HL-60/S4 treated with retinoic acid at 250 ng/mL for 4 days and 3 days (cell line): Measurements from ENCODE around the gene MATN3.

Experiments
- in situ Hi-C: fragments of 300-500 bp; cut with MboI; formaldehyde crosslinking; loops from 2 replicates; pipeline ENCODE4 v1.7.0; 2022; ENCODE audit warnings: low sequenced_read_pairs

The MATN3 gene

DNA sequence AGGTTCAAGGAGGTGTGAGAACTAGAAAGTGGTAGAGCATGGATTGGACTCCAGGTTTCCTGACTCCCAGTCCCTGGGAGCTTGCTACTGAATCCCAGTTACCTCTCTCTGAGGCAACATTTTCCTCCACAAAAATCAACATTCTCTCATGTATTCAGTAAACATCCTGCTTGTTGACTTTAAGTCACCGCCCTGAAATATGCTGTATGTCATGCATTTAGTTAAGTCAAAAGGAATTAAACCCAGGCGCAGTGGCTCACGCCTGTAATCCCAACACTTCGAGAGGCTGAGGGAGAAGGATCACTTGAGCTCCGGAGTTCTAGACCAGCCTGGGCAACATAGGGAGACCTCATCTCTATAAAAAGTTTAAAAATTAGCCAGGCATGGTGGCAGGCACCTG, 3.8 kb downstream of the MATN3 start:
- in situ Hi-C loops = no loop called here

DNA sequence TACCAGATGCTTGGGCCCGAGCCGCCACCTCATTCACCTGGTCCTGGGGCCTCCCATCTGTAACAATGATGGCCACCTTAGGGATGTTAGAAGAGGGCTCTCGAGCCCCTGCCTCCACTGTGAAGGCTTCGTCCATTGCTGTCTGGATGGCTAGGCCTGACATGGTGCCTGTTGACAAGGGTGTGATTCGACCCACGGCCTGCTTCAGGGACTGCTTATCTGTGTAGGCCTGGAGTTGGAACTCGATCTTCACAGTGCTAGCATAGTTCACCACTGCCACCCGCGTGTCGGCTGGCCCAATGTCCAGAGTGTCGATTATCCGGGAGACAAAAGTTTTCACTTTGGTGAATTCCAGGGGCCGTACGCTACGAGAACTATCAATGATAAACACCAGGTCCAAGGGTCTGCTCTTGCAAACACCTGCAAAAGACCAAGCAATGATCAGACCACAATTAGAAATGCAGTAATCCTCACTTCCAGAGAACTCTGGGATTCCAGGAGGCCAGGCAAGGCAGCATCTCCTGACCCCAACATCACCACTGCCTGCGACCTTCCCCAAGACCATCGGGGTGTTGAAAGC, 6.5 kb downstream of the MATN3 start:
- in situ Hi-C loops = no loop called here

DNA sequence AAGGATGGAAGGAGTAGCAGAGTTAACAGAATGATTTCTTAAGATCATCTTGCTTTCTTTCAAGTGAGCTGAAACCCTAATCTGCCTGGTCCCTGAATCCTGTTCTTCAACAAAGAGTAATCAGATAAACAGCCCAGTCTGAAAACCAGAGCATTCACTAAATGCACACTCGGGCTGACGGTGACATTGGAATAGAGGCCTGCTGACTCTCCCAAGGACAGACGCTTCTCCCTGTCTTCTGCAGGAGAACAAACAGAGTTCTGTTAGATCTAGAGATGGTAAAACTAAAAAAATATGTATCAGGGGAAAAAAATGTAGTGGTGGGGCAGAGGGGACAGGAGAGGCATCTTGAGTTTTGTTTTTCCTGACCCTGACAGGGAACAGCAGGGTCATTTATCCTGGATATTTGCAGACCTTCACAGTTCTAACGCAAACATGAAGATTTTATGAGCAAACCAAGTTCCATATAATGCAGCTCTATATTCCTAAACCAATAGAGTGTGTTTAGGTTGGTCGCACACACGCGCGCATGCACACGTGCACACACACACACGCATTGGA, 7.3 kb downstream of the MATN3 start:
- in situ Hi-C loops = no loop called here

DNA sequence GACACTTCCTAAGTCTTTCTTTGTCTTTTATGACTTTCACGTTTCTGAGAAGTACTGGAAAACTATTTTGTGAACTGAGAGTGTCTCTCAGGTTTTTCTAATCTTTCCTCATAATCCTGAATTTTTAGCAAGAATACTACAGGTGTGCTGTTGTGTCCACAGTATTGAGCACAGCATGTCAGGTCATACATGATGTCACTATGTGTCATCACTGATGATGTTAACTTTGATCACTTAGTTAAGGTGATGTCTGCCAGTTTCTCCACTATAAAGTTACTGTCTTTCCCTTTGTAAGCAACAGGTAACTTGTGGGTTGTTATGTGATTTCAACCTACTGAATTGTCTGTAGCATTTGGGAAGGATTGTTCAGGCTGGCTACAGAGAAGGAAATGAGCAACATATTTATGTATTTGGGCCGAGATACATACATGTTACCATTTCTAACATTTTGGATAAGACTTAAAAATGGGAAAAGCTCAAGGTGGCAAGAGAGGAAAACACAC, 11.1 kb downstream of the MATN3 start:
- in situ Hi-C loops = no loop called here

DNA sequence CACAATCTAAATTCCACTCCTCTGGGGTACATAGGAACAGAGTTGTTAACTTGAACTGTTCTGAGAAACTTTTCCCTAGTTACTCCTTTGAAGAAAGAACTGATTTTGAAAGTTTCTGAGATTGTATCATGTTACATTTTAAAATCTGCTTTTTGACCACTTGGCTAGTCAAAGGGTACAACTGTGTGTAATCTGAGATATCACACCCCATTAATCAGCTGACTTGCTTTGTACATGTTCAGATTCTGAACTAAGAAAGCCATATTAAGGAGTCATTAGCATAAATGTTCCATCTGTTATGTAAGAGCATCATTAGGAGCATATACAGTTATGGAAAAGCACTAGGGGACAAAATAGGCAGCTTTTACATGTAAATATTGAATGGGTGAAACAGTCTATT, 18.7 kb downstream of the MATN3 start:
- in situ Hi-C loops = no loop called here

DNA sequence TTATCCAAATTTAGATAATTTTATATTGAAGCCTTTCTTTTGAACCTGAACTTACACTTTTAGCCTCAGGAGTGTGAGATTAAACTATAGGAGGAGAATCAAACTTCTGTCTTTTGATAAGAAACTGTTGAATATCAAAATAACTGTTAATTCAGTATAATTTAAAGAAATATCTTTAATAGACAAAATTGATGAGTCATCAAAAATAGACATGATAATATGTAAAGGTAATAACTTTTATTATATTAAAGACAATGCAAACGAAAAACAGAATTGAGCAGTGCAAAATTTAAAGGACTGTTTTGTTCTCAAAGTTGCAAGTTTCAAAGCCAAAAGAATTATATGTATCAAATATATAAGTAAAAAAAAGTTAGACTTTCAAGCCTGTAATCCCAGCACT, 20.6 kb downstream of the MATN3 start:
- in situ Hi-C loops = no loop called here

DNA sequence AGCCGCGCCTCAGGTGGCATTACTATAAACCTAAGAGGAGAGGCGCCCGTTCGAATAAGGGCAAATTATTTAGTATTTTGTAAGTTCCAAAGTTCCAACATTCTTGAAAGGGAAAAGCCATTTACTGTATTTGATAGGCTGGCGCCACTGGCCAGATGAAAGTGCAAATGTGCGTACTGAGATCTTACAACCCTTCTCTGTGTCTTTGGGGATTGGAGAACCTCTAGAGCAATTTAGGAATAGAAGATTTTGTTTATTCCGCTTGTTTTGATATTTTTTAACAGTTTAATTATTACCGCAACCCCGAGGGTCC, 22.1 kb downstream of the MATN3 start:
- in situ Hi-C loops = no loop called here

DNA sequence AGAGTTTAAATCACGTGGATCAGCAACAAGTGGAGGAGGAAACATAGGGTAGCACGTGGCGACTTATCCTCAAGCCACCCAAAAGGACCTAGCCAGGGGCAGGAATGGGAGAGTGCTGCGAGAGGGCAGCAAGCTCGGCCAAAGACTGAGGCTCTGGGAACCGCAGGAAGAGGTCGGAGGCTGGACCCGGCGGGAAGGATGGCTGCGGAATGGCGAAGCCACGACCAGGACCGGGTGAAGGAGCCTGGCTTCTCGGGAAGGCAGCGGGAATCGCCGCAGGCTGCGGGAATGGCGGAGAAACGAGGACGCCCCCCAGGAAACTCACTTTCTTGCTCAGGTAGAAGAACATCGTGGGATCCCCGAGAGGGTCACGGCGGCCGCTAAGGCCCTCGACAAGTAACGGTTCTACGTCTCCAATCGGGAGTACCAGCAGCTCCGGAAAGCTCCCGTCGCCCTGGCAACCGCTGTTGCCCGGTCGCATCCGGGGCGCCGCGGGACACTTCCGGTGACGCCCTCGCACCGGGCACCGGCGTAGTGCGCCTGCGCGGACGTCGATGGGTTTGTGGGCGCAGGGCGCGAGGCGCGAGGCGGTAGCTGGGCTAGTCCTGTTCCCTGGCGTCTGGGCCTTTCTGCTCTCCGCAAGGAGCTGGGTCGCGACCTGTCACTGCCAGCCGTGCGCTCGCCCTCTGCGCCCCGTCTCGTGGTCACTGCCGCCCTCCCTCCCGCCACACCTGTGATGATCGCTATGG, 22.6 kb downstream of the MATN3 start, which contains the start of gene WDR35:
Gene WDR35 (minus strand): TSS at position 439 of the 749 bp plus-strand sequence. CDS start 90 bp downstream, at position 349.
- in situ Hi-C loops = no loop called here

DNA sequence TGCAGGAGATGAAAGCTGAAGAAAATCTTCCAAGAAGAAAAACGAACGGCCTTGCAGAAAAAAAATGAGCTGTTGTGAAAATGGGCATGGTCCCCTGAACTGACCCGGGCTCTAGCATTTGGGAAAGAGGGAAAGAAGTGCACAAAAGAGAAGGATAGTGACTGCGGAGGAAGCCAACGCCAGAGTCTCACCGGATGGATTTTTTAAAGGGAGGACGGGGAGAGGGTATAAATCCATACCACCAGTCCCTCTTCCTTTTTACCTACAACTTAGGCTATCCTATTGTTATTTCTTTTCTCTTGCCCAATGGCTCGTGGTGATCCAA, 23.2 kb downstream of the MATN3 start:
- in situ Hi-C loops = no loop called here

DNA sequence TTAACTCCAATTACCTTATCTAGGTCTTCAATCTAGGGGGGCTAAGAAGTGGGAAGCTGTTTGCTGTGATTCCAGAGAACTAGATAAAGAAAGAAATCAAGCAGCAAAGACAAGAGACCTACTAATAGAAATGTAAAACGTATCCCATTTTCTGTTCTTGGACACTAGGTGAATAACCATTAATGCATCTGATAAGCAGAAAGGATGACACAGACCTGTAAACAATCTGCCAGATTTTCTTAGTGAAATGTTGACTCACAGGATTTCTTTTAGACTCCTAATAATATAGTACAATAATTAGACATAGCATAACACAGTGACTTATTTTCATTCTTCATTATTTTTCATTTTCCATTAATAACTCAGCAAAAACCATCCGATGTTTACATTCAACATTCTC, 23.9 kb downstream of the MATN3 start:
- in situ Hi-C loops = no loop called here

DNA sequence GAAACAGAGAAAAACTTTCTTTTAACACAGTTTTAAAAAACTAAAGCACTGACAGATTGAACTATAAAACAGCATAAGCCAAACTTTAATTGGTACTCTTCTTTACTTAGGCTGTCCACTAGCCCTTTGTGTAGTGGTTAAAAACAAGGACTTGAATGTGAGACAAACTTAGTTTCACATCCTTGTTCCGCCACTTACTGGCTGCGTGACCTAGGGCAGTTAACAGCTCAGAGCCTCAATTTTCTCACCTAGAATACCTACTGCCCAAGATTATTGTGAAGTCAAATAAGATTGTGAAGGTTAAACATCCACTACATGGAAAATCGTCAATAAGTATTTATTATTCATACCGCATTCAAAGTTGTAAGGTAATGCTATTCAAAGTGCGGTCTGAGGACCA, 24.5 kb downstream of the MATN3 start:
- in situ Hi-C loops = no loop called here

DNA sequence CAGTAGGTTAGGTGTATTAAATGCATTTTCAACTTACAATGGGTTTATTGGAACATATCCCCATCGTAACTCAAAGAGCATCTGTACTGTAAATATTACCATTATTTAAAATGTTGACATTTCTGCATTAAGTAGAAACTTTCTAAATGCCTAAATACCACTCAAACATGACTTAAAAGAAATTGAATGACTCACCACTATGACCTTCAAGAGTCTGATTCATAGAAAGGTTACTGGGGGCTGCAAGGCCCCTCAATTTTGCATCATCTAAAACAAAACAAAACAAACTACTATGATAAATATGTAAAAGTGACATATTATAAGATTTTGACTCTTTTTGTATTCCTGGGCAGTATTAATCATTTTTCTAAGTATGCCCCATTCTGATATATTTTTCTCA, 30.2 kb downstream of the MATN3 start:
- in situ Hi-C loops = no loop called here

DNA sequence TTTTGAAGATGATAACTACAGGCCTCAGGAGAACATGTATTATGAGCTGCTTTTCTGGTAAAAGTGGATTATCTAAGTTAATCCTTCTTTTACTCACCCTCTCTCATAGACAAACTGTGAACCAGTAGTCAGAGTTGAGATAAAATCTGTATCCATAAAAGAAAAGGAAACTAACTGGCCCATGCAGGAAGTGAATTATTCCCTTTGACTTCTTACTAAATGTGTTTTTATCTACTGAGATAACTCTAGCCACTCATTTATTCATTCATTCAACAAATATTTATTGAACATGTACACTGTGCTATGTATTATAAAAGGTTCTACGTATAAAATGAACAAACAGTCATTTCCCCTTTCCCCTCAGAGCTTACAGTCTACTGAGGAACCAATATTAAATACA, 32.5 kb downstream of the MATN3 start:
- in situ Hi-C loops = no loop called here

DNA sequence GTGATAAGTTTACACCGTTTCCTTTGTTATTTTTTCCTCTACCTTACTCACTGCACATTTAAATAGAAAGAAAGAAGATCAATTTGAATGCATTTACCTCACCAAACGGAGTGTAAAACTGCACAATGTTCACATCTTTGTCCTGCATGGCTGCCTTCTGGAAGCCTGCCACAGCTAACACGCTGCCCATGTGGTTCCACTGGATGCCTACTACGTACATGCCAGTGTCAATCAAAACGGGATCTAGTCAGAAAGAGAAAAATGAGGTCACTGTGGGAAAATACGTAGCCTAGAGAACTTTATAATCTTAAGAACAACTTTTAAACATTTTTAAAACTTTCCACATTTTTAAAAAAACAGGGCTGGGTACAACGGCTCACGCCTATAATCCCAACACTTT, 39.0 kb downstream of the MATN3 start:
- in situ Hi-C loops = no loop called here

DNA sequence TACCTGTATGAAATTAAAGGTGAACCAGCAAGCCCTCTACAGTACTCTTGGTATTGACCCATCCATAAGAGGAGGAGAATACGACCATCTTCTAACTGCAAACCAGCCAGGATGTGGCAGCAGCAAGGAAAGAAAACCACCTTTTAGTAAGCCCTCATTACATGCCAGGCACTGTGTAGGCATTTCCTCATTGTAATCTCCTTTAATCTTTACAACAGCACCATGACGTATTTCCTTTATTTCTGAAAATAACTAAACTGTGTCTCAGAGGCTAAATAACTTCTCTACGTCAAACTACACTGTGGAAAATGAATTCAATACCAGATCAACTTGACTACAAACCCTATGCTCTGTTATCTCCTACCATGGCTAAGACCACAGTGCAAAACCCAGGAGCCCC, 40.8 kb downstream of the MATN3 start:
- in situ Hi-C loops = no loop called here

DNA sequence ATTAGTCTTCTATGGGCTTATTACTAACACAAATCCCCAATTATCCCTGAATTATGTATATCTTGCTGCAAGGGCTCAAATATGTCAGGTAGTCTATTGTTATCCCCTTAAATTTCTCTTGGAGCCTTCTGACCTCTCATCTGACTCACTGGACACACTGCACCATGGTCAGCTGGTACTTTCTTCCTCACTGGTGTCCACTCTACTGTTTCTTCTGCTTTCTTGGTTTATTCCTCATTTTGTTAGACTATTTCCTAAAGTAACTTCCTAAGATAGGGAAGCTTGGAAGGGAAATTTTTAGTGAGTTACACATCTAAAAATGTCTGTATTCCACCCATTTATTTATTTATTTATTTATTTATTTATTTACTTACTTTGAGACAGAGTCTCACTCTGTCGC, 49.1 kb downstream of the MATN3 start:
- in situ Hi-C loops = no loop called here

DNA sequence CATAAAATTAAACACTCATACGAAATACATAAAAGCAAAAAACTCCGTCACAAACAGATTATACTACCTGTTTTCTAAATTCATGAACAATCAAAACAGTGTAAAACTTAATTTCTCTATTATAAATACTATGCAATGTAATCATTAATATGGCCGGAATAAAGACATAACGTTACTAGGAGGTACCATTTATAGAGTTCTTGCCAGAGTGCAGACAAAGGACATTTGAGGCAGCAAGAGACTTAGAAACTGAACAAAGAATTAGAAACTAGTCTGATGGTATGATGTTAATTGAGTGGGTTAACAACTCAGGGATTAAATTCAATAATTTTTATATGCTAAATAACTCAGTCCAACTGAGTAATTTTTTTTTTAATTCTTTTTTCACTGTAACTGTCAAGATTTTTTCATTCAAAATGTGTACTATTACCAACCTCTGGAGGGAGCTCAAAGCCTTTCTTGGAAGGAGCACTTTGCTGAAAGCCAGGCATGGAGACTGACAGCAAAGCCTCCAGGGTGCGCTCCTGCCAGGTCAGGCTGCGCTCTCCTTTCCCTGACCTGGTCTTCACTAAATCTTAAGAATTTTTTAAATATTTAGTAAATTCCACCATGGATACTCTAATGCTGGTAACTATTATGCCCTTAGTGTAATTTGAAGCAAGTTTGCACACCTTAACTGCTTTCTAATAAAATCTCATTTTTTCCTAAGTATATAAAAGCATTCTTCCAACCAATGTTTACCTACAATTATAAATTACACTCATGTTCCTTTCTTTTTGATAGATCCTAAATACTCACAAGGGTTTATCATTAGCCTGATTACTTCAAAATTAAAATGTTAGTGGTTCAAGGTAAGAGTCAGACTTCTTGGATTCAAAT, 56.7 kb downstream of the MATN3 start:
- in situ Hi-C loops = no loop called here

DNA sequence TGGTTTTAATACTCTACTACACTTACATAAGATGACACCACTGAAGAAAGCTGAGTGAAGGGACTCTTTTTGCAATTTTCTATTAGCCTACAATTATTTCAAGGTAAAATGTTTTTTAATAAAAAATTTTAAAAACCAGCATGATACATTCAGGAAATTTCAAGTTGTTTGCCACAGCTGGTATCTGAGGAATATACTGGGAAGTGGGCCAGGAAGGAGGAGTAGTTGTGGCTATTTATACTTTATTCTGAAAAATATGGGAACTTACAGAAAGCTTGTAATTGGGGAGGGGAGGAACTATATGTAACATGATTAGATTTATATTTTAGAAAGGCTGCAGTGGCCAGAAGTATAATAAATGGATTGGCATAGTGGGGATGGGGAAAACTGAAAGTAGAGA, 63.4 kb downstream of the MATN3 start:
- in situ Hi-C loops = loop anchor here (25.0 kb wide), 1 partner anchor 688 kb away; no protein-coding TSS in a partner anchor

DNA sequence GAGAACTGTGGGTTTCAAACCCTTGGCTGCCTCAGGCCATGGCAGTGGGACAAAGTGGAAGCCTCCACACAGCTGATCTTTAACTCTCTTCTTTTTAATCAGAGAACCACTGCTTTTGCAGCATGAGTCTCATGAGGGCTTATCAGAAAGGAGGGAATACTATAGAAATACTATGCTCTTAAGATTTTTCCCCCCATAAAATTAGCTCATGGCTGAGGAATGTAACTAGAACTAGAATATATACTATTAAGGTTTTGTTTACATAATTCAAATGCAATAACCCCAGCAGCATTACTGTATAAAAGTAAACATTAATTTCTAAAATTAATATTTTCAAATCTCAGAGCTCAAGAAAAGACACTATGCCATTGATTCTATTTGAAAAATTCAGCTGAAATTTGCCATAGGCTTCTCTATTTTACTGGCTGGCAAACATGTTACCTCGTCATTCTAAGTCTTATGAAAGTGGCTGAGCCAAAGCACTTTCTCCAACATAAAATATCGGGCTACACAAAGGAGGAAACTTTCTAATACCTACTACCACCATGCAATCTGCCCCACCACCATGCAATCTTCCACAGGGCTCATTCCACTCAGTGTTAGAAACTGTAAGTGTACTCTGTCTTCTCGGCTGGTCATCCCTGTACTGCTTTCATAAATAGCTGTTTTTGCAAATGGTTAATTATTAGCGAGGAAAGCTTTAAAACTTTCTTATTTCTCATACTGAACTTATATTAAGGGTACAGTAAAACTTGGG, 65.1 kb downstream of the MATN3 start:
- in situ Hi-C loops = loop anchor here (25.0 kb wide), 1 partner anchor 690 kb away; no protein-coding TSS in a partner anchor

DNA sequence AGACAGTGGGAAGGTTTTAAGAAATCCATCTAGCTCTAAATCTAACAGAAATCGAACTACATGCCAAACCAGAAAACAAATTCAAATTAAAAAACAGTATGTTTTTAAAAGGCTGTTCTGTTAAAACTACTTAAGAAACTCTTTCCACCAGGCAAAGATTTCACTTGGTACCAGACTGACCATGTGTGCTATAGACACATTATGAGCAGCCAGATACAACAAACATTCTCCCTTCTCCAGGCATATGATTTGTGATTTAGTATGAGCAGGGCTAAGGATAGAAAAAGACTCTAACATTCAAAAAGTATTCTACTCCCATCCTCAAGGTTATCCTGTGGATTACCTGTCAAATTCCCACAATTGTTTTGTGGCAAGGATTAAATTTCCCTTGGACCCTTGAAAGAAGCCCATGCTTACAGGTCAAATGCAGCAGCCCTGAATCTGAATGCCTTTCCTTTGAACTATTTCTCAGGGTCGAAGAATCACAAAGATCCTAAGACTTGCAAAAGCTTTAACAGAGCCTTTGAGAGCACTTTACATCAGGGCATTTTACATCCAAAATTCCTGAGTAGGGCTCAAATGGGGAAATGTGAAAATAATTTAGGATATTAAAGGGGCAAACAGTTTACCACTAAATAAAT, 68.1 kb downstream of the MATN3 start:
- in situ Hi-C loops = loop anchor here (25.0 kb wide), 1 partner anchor 693 kb away; no protein-coding TSS in a partner anchor
